GM23338 (cell line): Measurements from ENCODE around the gene ITGB3BP. TPM values are rescaled to one million over a fixed set of nuclear protein-coding genes. Genes with fewer than 3 reads are reported as not detected.
A peak's percentile ranks its signal among the peaks of the same experiment; 100 is the strongest.
"Not testable (repeated sequence)": the region's sequence is repeated elsewhere in the genome, so short reads cannot be mapped to it uniquely, and the experiment has no call there.

ENCODE experiments used
- ATAC-seq: fragments of 200-7000 bp; cut with Tn5 transposase; 3 replicates; pipeline ENCODE4 v1.9.1; 2020
- DNase-seq: peaks from one replicate; pipeline ENCODE4 v3.0.0-alpha.2; 2015; ENCODE audit warnings: low spot score
- H2AFZ ChIP-seq: fragments of 200-600 bp; sonication (generic); 2 replicates; pipeline ENCODE4 v1.8.0; 2016; ENCODE audit warnings: antibody characterized with exemption, mild to moderate bottlenecking, moderate library complexity
- H3F3A ChIP-seq: fragments of 200-600 bp; sonication (generic); replicated peaks from 2 replicates; pipeline ENCODE4 v1.8.0; 2017; ENCODE audit warnings: antibody characterized with exemption, mixed run types, low read depth
- H3K27ac ChIP-seq: fragments of 200-600 bp; sonication (generic); 2 replicates; pipeline ENCODE4 v1.6.1; 2016; ENCODE audit warnings: low read depth
- H3K27me3 ChIP-seq: fragments of 200-600 bp; sonication (generic); 2 replicates; pipeline ENCODE4 v1.8.0; 2016; ENCODE audit warnings: mild to moderate bottlenecking, mixed run types, moderate library complexity; ENCODE audit not compliant: insufficient read depth
- H3K36me3 ChIP-seq: fragments of 200-600 bp; sonication (generic); 2 replicates; pipeline ENCODE4 v1.8.0; 2016; ENCODE audit warnings: mild to moderate bottlenecking; ENCODE audit not compliant: insufficient read depth
- H3K4me1 ChIP-seq: fragments of 200-600 bp; sonication (generic); 2 replicates; pipeline ENCODE4 v1.8.0; 2016; ENCODE audit warnings: mild to moderate bottlenecking, moderate library complexity; ENCODE audit not compliant: insufficient read depth
- H3K4me2 ChIP-seq: fragments of 200-600 bp; sonication (generic); 2 replicates; pipeline ENCODE4 v1.7.1; 2017; ENCODE audit warnings: mixed run types
- H3K4me3 ChIP-seq: fragments of 200-600 bp; sonication (generic); 2 replicates; pipeline ENCODE4 v1.6.1; 2016; ENCODE audit warnings: mixed run types
- H3K79me2 ChIP-seq: fragments of 200-600 bp; sonication (generic); replicated peaks from 2 replicates; pipeline ENCODE4 v1.8.0; 2017; ENCODE audit warnings: mild to moderate bottlenecking; ENCODE audit not compliant: insufficient read depth
- H3K9me2 ChIP-seq: fragments of 200-600 bp; sonication (generic); 2 replicates; pipeline ENCODE4 v1.8.0; 2017; ENCODE audit not compliant: insufficient read depth
- H4K20me1 ChIP-seq: fragments of 200-600 bp; sonication (generic); replicated peaks from 2 replicates; pipeline ENCODE4 v1.8.0; 2017; ENCODE audit warnings: mild to moderate bottlenecking; ENCODE audit not compliant: insufficient read depth
- H3K27ac Mint-ChIP-seq: 2 replicates; pipeline ENCODE4 v1.8.0; 2020; ENCODE audit warnings: inconsistent platforms, mild to moderate bottlenecking, moderate library complexity, mixed read lengths
- H3K27me3 Mint-ChIP-seq: 3 replicates; pipeline ENCODE4 v1.8.0; 2022; ENCODE audit warnings: low read depth, mild to moderate bottlenecking, moderate library complexity, mixed read lengths, inconsistent platforms; ENCODE audit not compliant: insufficient read depth, poor library complexity
- H3K36me3 Mint-ChIP-seq: 3 replicates; pipeline ENCODE4 v1.8.0; 2021; ENCODE audit warnings: low read depth, mild to moderate bottlenecking, inconsistent platforms, moderate library complexity, mixed read lengths
- H3K4me1 Mint-ChIP-seq: 3 replicates; pipeline ENCODE4 v1.8.0; 2020; ENCODE audit warnings: mild to moderate bottlenecking, inconsistent platforms, mixed read lengths
- H3K4me3 Mint-ChIP-seq: 3 replicates; pipeline ENCODE4 v1.8.0; 2021; ENCODE audit warnings: moderate library complexity, mild to moderate bottlenecking, inconsistent platforms, mixed read lengths
- H3K9me3 Mint-ChIP-seq: 3 replicates; pipeline ENCODE4 v1.8.0; 2020; ENCODE audit warnings: moderate library complexity, mild to moderate bottlenecking, inconsistent platforms, mixed read lengths
- NANOG ChIP-seq: IDR thresholded peaks from 2 replicates; pipeline ENCODE4 v1.6.1; 2016; ENCODE audit warnings: antibody characterized with exemption, borderline replicate concordance
- REST ChIP-seq: IDR thresholded peaks from one replicate; pipeline ENCODE4 v1.6.1; 2018; ENCODE audit warnings: antibody characterized with exemption; ENCODE audit not compliant: unreplicated experiment
- polyA plus RNA-seq: library from polyadenylated mRNA; unstranded; fragments of >200 nt; fragmentation: Nextera tagmentation; extraction: Ambion mirVana; gene quantifications from 2 replicates; pipeline ENCODE4 v1.2.1, GENCODE V29; 2016
- total RNA-seq: library from RNA; depleted of rRNA; stranded (reverse); fragments of >200 nt; shearing (Covaris generic); gene quantifications from 2 replicates; pipeline ENCODE4 v1.2.3, GENCODE V29; 2014

Gene ITGB3BP
- total and polyA plus RNA-seq, 2 experiments from 2014 or later: 49.4 to 101 TPM

DNA sequence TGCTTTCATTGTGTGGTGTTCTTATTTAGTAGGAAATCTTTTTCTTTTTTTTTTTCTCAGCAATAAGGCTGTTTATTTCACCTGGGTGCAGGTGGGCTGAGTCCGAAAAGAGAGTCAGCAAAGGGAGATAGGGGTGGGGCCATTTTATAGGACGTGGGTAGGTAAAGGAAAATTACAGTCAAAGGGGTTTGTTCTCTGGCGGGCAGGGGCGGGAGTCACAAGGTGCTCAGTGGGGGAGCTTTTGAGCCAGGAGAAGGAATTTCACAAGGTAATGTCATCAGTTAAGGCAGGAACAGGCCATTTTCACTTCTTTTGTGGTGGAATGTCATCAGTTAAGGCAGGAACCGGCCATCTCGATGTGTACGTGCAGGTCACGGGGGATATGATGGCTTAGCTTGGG lies 49.7 kb upstream of the ITGB3BP start:
- H3K27ac Mint-ChIP-seq, H3K27me3 Mint-ChIP-seq, H4K20me1 ChIP-seq, H3F3A ChIP-seq, H3K36me3 Mint-ChIP-seq, ATAC-seq, H3K79me2 ChIP-seq, H2AFZ ChIP-seq, H3K9me2 ChIP-seq, H3K9me3 Mint-ChIP-seq, H3K36me3 ChIP-seq, H3K27me3 ChIP-seq: not testable (repeated sequence)
- Histone ChIP-seq H3K4me2 (peak overlapping the region; percentile 45; the same call in 1 of the 2 replicates), H3K4me3 (0 out of 2 replicates have a peak overlapping the region, but pooled peaks have one; percentile 12), H3K4me1 (peaks cover 55% of the 10 kb centered on the region), H3K27ac (peak overlapping the region; percentile 95)
- peak; percentile 40 for DNase-seq
- Mint-ChIP-seq H3K4me1 (peaks cover 27% of the 10 kb centered on the region), H3K4me3 (peak overlapping the region; percentile 27; the same call in 2 of the 3 replicates)

GRCh38 chr1:63569640-63570316 lies 46.8 kb upstream of the ITGB3BP start:
- Mint-ChIP-seq H3K27me3 (peaks cover 4% of the 10 kb centered on the region), H3K4me1 (peaks cover 20% of the 10 kb centered on the region), H3K9me3 (no peaks in the 10 kb centered on the region; the same call in 2 of the 3 replicates)

More at GRCh38 chr1:63569640-63570316, 46.8 kb upstream of the ITGB3BP start:
- Mint-ChIP-seq H3K27ac (peak overlapping the region; percentile 25; the same call in 1 of the 2 replicates), H3K36me3 (peaks cover 4% of the 10 kb centered on the region; the same call in 2 of the 3 replicates), H3K4me3 (no peak overlapping the region)
- H3K79me2 ChIP-seq: no peaks in the 10 kb centered on the region
- TF ChIP-seq REST (no peak), NANOG (no peak)
- H4K20me1 ChIP-seq: no peaks in the 10 kb centered on the region
- peaks cover 42% of the 10 kb centered on the region for H3K4me1 ChIP-seq
- H3F3A ChIP-seq: no peaks in the 10 kb centered on the region
- no peaks in the 10 kb centered on the region for H3K36me3 ChIP-seq
- H3K27ac ChIP-seq: no peak overlapping the region
- H3K4me2 ChIP-seq: no peak overlapping the region
- DNase-seq: no peak
- no peak overlapping the region for H2AFZ ChIP-seq
- H3K27me3 ChIP-seq: no peaks in the 10 kb centered on the region
- no peaks in the 10 kb centered on the region for H3K9me2 ChIP-seq
- no peak overlapping the region for H3K4me3 ChIP-seq
- ATAC-seq: no peak
